MCF 10A (cell line): ENCODE data around the gene SMCO2. TPM values are rescaled to one million over a fixed set of nuclear protein-coding genes. Genes with fewer than 3 reads are reported as not detected.
A peak's percentile ranks its signal among the peaks of the same experiment; 100 is the strongest.
"Not testable (repeated sequence)": the region's sequence is repeated elsewhere in the genome, so short reads cannot be mapped to it uniquely, and the experiment has no call there.

Experiments
- BruUV-seq: library from RNA; stranded (reverse); fragments of 400-500 nt; replicated peaks from 2 replicates; lab custom pipeline; 2021; lab: Mats Ljungman, UMichigan
- CTCF ChIA-PET: fragments of 300-600 bp; sonication (Branson Sonifier 250); formaldehyde crosslinking; extraction: SDS; loops from one replicate; lab custom pipeline; 2021; ENCODE audit warnings: antibody characterized with exemption, inconsistent platforms; lab: Yijun Ruan, JAX
- POLR2A ChIA-PET: fragments of 300-600, 350-650 bp; sonication (Branson Sonifier 250); formaldehyde crosslinking; extraction: SDS; loops from one replicate; lab custom pipeline; 2020; ENCODE audit warnings: antibody characterized with exemption, inconsistent platforms; lab: Yijun Ruan, JAX
- DNase-seq: peaks from one replicate; pipeline ENCODE4 v3.0.0-alpha.2; 2018; ENCODE audit not compliant: unreplicated experiment
- H3K27ac Mint-ChIP-seq: one replicate; pipeline ENCODE4 v1.8.0; 2022; ENCODE audit warnings: mild to moderate bottlenecking, low read depth, mixed read lengths; ENCODE audit not compliant: unreplicated experiment
- H3K27me3 Mint-ChIP-seq: one replicate; pipeline ENCODE4 v1.8.0; 2022; ENCODE audit warnings: mixed read lengths; ENCODE audit not compliant: insufficient read depth, unreplicated experiment
- H3K36me3 Mint-ChIP-seq: one replicate; pipeline ENCODE4 v1.8.0; 2022; ENCODE audit warnings: mild to moderate bottlenecking, moderate library complexity, mixed read lengths; ENCODE audit not compliant: insufficient read depth, unreplicated experiment
- H3K4me1 Mint-ChIP-seq: one replicate; pipeline ENCODE4 v1.8.0; 2022; ENCODE audit warnings: mixed read lengths; ENCODE audit not compliant: insufficient read depth, unreplicated experiment
- H3K4me3 Mint-ChIP-seq: one replicate; pipeline ENCODE4 v1.8.0; 2022; ENCODE audit warnings: mild to moderate bottlenecking, moderate library complexity, mixed read lengths; ENCODE audit not compliant: unreplicated experiment
- H3K9me3 Mint-ChIP-seq: one replicate; pipeline ENCODE4 v1.8.0; 2022; ENCODE audit warnings: mixed read lengths; ENCODE audit not compliant: unreplicated experiment
- intact Hi-C: fragments of 100-400 bp; cut with micrococcal nuclease; formaldehyde crosslinking; loops from 2 replicates; pipeline ENCODE4 v1.14.1; 2022
- total RNA-seq: library from RNA; stranded (reverse); gene quantifications from 2 replicates; pipeline ENCODE4 v1.2.3, GENCODE V29; 2022
- TF ChIP-seq, protein P1 (sequence below): fragments of 200-600 bp; IDR thresholded peaks from one replicate; pipeline ENCODE4 v1.8.0; 2022; ENCODE audit warnings: antibody characterized with exemption, mild to moderate bottlenecking; ENCODE audit not compliant: unreplicated experiment

The SMCO2 gene
- total RNA-seq, 1 experiment from 2014 or later: not detected

DNA sequence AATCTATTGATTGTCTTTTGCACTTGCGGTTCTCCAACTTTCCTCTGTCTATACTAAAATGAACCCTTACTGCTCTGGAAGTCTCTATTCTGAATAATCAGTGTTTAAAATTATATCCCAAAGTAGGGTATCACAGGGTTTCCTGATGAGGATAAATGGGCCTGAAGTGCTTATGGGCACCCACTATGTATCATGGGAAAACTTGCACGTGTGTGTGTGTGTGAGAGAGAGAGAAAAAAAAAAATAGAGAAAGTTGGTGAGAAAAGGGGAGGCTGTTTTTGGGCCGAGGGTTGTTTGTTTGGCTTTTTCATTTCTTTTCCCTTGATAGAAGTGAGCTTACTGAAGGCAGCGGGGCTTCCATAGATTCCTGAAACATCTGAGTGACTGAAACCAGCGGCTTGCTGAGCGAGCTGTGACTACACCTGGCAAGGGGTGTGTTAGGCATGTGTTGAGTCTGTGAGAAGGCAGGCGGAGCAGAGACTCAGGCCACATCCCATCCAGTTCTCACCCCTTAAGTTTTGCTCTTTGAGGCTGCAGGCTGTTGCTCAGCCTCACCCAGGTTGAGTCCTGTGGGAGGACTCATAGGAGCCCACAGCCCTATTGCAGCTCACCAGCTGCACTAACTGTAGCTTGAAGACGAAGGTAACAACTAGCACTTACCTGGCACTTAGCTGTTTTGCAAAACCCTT, 94.6 kb downstream of the SMCO2 start:
- Mint-ChIP-seq H3K36me3 (no peaks in the 10 kb centered on the region), H3K4me3 (peak overlapping the region; percentile 56), H3K27ac (peak overlapping the region; percentile 99), H3K4me1 (peaks cover 40% of the 10 kb centered on the region), H3K27me3 (no peaks in the 10 kb centered on the region), H3K9me3 (no peaks in the 10 kb centered on the region)
- intact Hi-C loops: loop anchor here (1.0 to 5.0 kb wide), 2 partner anchors 16 to 51 kb away; no protein-coding TSS in a partner anchor
- peak; percentile 48 for DNase-seq
- POLR2A ChIA-PET: interaction anchor here (0.5 to 9.3 kb wide), 14 partner anchors 9 to 206 kb away, joined by 3 to 129 read pairs (median 6); partner anchors contain the start of gene PPFIBP1
- CTCF ChIA-PET: interaction anchor here (0.6 to 2.3 kb wide), 7 partner anchors 9 to 216 kb away, joined by 3 to 17 read pairs (median 4); partner anchors contain the start of gene PPFIBP1
- TF ChIP-seq, protein P1, sequence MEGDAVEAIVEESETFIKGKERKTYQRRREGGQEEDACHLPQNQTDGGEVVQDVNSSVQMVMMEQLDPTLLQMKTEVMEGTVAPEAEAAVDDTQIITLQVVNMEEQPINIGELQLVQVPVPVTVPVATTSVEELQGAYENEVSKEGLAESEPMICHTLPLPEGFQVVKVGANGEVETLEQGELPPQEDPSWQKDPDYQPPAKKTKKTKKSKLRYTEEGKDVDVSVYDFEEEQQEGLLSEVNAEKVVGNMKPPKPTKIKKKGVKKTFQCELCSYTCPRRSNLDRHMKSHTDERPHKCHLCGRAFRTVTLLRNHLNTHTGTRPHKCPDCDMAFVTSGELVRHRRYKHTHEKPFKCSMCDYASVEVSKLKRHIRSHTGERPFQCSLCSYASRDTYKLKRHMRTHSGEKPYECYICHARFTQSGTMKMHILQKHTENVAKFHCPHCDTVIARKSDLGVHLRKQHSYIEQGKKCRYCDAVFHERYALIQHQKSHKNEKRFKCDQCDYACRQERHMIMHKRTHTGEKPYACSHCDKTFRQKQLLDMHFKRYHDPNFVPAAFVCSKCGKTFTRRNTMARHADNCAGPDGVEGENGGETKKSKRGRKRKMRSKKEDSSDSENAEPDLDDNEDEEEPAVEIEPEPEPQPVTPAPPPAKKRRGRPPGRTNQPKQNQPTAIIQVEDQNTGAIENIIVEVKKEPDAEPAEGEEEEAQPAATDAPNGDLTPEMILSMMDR: no peak
- BruUV-seq: no TSS peak

DNA sequence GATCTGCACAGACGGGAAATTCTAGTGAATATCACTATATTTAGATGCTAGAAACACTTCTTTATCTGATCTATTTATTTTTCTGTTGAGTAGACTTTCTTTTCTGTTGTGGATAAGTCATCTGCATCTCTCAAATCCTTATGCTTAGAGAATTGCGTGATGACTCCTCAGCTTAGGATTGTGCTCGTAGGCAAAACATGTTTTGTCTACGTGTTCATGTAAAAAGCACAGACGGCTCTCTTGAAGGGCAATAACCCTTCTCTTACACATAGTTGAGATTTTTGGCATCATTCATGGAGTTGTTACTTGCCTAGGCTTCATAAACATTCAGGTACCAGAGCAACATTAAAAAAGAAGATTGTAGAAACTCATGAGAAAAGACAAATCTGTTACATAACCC, 96.1 kb downstream of the SMCO2 start:
- no peaks in the 10 kb centered on the region for H3K27me3 Mint-ChIP-seq
- ChIA-PET POLR2A (interaction anchor here (0.6 to 9.3 kb wide), 14 partner anchors 10 to 210 kb away, joined by 3 to 129 read pairs (median 4); partner anchors contain the start of genes BMAL2 and PPFIBP1), CTCF (interaction anchor here (0.8 to 1.6 kb wide), 2 partner anchors 11 to 19 kb away, joined by 4 to 6 read pairs; partner anchors contain the start of gene PPFIBP1)
- BruUV-seq: no TSS peak
- peak overlapping the region; percentile 99 for H3K27ac Mint-ChIP-seq
- H3K36me3 Mint-ChIP-seq: no peaks in the 10 kb centered on the region
- DNase-seq: peak; percentile 80
- intact Hi-C loops: loop anchor here (5.0 kb wide), 1 partner anchor 50 kb away; no protein-coding TSS in a partner anchor
- H3K4me3 Mint-ChIP-seq: peak overlapping the region; percentile 46
- peaks cover 40% of the 10 kb centered on the region for H3K4me1 Mint-ChIP-seq
- TF ChIP-seq, protein P1: no peak
- H3K9me3 Mint-ChIP-seq: no peaks in the 10 kb centered on the region

DNA sequence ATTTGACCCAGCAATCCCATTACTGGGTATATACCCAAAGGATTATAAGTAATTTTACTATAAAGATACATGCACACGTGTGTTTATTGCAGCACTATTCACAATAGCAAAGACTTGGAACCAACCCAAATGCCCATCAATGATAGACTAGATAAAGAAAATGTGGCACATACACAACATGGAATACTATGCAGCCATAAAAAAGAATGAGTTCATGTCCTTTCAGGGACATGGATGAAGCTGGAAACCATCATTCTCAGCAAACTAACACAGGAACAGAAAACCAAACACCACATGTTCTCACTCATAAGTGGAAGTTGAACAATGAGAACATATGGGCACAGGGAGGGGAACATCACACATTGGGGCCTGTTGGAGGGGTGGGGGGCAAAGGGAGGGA, 98.3 kb downstream of the SMCO2 start:
- H3K27ac Mint-ChIP-seq, H3K36me3 Mint-ChIP-seq, BruUV-seq, H3K27me3 Mint-ChIP-seq, CTCF ChIA-PET, DNase-seq, H3K4me3 Mint-ChIP-seq, H3K9me3 Mint-ChIP-seq: not testable (repeated sequence)
- H3K4me1 Mint-ChIP-seq: peaks cover 43% of the 10 kb centered on the region
- intact Hi-C loops: loop anchor here (5.0 kb wide), 1 partner anchor 47 kb away; no protein-coding TSS in a partner anchor
- POLR2A ChIA-PET: interaction anchor here (1.5 to 9.3 kb wide), 2 partner anchors 13 to 21 kb away, joined by 3 to 129 read pairs; partner anchors contain the start of gene PPFIBP1

DNA sequence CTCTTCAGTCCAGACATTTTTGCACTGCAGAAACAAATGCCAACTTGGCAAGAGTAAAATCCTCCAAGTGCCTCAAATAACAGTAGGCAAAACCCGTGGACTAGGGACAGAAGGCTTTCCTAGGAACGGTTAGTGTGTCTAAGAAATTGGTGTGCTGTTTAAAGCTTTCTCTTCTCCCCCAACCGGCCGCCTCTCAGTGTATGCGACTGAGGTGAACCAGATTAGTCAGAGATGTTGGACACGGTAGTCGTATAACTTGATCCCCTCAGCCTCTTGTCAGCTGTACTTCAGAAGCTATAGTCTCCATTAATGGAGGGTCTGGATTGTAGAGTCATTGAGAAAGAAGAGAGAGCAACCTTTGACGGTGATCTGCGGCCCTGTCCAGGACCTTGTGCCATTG, 99.1 kb downstream of the SMCO2 start:
- H3K4me3 Mint-ChIP-seq: no peak overlapping the region
- ChIA-PET POLR2A (interaction anchor here (1.0 to 9.3 kb wide), 3 partner anchors 14 to 22 kb away, joined by 3 to 129 read pairs (median 3); partner anchors contain the start of gene PPFIBP1), CTCF (interaction anchor here (1.0 kb wide), 1 partner anchor 68 kb away, joined by 4 read pairs; no protein-coding TSS in a partner anchor)
- BruUV-seq: no TSS peak
- no peak overlapping the region for H3K27ac Mint-ChIP-seq
- intact Hi-C loops: no loop called here
- H3K27me3 Mint-ChIP-seq: no peaks in the 10 kb centered on the region
- DNase-seq: no peak
- H3K4me1 Mint-ChIP-seq: peaks cover 51% of the 10 kb centered on the region
- no peaks in the 10 kb centered on the region for H3K9me3 Mint-ChIP-seq
- peaks cover 5% of the 10 kb centered on the region for H3K36me3 Mint-ChIP-seq
- TF ChIP-seq, protein P1: no peak
